Ectodermal cell (in vitro differentiated cells): ENCODE measurements around the gene TYRO3.

Experiments used
- H3K27ac ChIP-seq: 2 replicates; pipeline ENCODE4 v1.7.0; 2013; ENCODE audit warnings: mild to moderate bottlenecking, low read depth, low read length; ENCODE audit not compliant: insufficient read depth, poor library complexity, severe bottlenecking
- H3K27me3 ChIP-seq: 2 replicates; pipeline ENCODE4 v1.7.0; 2013; ENCODE audit warnings: mild to moderate bottlenecking, low read length; ENCODE audit not compliant: insufficient read depth, control insufficient read depth, poor library complexity, severe bottlenecking
- H3K36me3 ChIP-seq: one replicate; pipeline ENCODE4 v1.7.0; 2013; ENCODE audit warnings: low read length; ENCODE audit not compliant: control insufficient read depth, insufficient read depth
- H3K4me1 ChIP-seq: one replicate; pipeline ENCODE4 v1.7.0; 2013; ENCODE audit warnings: low read length; ENCODE audit not compliant: control insufficient read depth, insufficient read depth
- H3K4me3 ChIP-seq: 2 replicates; pipeline ENCODE4 v1.7.0; 2013; ENCODE audit warnings: low read depth, low read length, control low read depth; ENCODE audit not compliant: insufficient read depth
- H3K9me3 ChIP-seq: 2 replicates; pipeline ENCODE4 v1.7.0; 2013; ENCODE audit warnings: mild to moderate bottlenecking, low read length, moderate library complexity; ENCODE audit not compliant: control insufficient read depth
- WGBS, 2 experiments: methylation state at CpG; one replicate each; pipeline ENCODE4 v1.1.7; 2013; ENCODE audit warnings: missing lambda C conversion rate in 2 of 2; 5-methylcytosine and 5-hydroxymethylcytosine counted together

The TYRO3 gene

GRCh38 chr15:41553731-41554130 is 5.3 kb upstream of the TYRO3 start:
- no peak overlapping the region for H3K27ac ChIP-seq
- no peak overlapping the region for H3K4me3 ChIP-seq
- H3K4me1 ChIP-seq = no peaks in the 10 kb centered on the region
- no peaks in the 10 kb centered on the region for H3K9me3 ChIP-seq
- 93 to 100% methylated on average over 1 of the region's 1 CpG for WGBS, 2 experiments
- H3K36me3 ChIP-seq = no peaks in the 10 kb centered on the region
- no peaks in the 10 kb centered on the region for H3K27me3 ChIP-seq

GRCh38 chr15:41554343-41554742 is 4.7 kb upstream of the TYRO3 start:
- 88 to 92% methylated on average over 5 of the region's 5 CpGs for WGBS, 2 experiments
- H3K27ac ChIP-seq = no peak overlapping the region
- no peaks in the 10 kb centered on the region for H3K4me1 ChIP-seq
- no peaks in the 10 kb centered on the region for H3K27me3 ChIP-seq
- no peak overlapping the region for H3K4me3 ChIP-seq
- no peaks in the 10 kb centered on the region for H3K36me3 ChIP-seq
- no peaks in the 10 kb centered on the region for H3K9me3 ChIP-seq

GRCh38 chr15:41554915-41555314 is 4.1 kb upstream of the TYRO3 start:
- Histone ChIP-seq H3K36me3 (no peaks in the 10 kb centered on the region), H3K4me3 (no peak overlapping the region), H3K27ac (no peak overlapping the region), H3K27me3 (no peaks in the 10 kb centered on the region), H3K4me1 (no peaks in the 10 kb centered on the region), H3K9me3 (no peaks in the 10 kb centered on the region)
- WGBS, 2 experiments = 85 to 92% methylated on average over 3 of the region's 3 CpGs

GRCh38 chr15:41556677-41557076 is 2.3 kb upstream of the TYRO3 start:
- no peaks in the 10 kb centered on the region for H3K9me3 ChIP-seq
- H3K27me3 ChIP-seq = no peaks in the 10 kb centered on the region
- no peak overlapping the region for H3K4me3 ChIP-seq
- H3K27ac ChIP-seq = no peak overlapping the region
- H3K4me1 ChIP-seq = peaks cover 17% of the 10 kb centered on the region
- WGBS, 2 experiments = 88 to 94% methylated on average over 5 of the region's 5 CpGs
- H3K36me3 ChIP-seq = no peaks in the 10 kb centered on the region

- Histone ChIP-seq H3K27me3 (no peaks in the 10 kb centered on the region), H3K4me1 (peaks cover 28% of the 10 kb centered on the region), H3K27ac (no peak overlapping the region), H3K36me3 (no peaks in the 10 kb centered on the region), H3K4me3 (peak overlapping the region; percentile 72), H3K9me3 (no peaks in the 10 kb centered on the region)
- WGBS, 2 experiments = 7% methylated on average over 7 of the region's 7 CpGs
Observed at GRCh38 chr15:41557673-41558399, 1.2 kb upstream of the TYRO3 start.

GRCh38 chr15:41559239-41559782 is 299 bp downstream of the TYRO3 start:
- no peaks in the 10 kb centered on the region for H3K9me3 ChIP-seq
- 0% methylated on average over 60 of the region's 60 CpGs for WGBS, 2 experiments
- peaks cover 43% of the 10 kb centered on the region for H3K4me1 ChIP-seq
- no peak overlapping the region for H3K27ac ChIP-seq
- peak overlapping the region; percentile 72 for H3K4me3 ChIP-seq
- H3K36me3 ChIP-seq = peaks cover 5% of the 10 kb centered on the region
- no peaks in the 10 kb centered on the region for H3K27me3 ChIP-seq

GRCh38 chr15:41560572-41560874 is 1.5 kb downstream of the TYRO3 start:
- Histone ChIP-seq H3K27me3 (no peaks in the 10 kb centered on the region), H3K36me3 (peaks cover 5% of the 10 kb centered on the region), H3K27ac (no peak overlapping the region), H3K9me3 (no peaks in the 10 kb centered on the region), H3K4me3 (no peak overlapping the region), H3K4me1 (peaks cover 54% of the 10 kb centered on the region)
- 61 to 73% methylated on average over 2 of the region's 2 CpGs for WGBS, 2 experiments

- no peaks in the 10 kb centered on the region for H3K27me3 ChIP-seq
- H3K4me3 ChIP-seq = no peak overlapping the region
- peaks cover 5% of the 10 kb centered on the region for H3K36me3 ChIP-seq
- H3K27ac ChIP-seq = peak overlapping the region; percentile 86
- H3K9me3 ChIP-seq = no peaks in the 10 kb centered on the region
- WGBS, 2 experiments = 83 to 84% methylated on average over 16 of the region's 16 CpGs
- peaks cover 61% of the 10 kb centered on the region for H3K4me1 ChIP-seq
Observed at GRCh38 chr15:41561104-41561776, 2.2 kb downstream of the TYRO3 start.

GRCh38 chr15:41561777-41562145 is 2.7 kb downstream of the TYRO3 start:
- Histone ChIP-seq H3K4me3 (no peak overlapping the region), H3K27ac (peak overlapping the region; percentile 86), H3K4me1 (peaks cover 65% of the 10 kb centered on the region), H3K9me3 (no peaks in the 10 kb centered on the region), H3K27me3 (no peaks in the 10 kb centered on the region), H3K36me3 (peaks cover 5% of the 10 kb centered on the region)
- WGBS, 2 experiments = 31 to 33% methylated on average over 3 of the region's 3 CpGs

- H3K4me1 ChIP-seq = peaks cover 66% of the 10 kb centered on the region
- H3K9me3 ChIP-seq = no peaks in the 10 kb centered on the region
- no peak overlapping the region for H3K4me3 ChIP-seq
- no peaks in the 10 kb centered on the region for H3K27me3 ChIP-seq
- H3K36me3 ChIP-seq = peaks cover 5% of the 10 kb centered on the region
- peak overlapping the region; percentile 86 for H3K27ac ChIP-seq
- WGBS, 2 experiments = 42 to 45% methylated on average over 5 of the region's 5 CpGs
Observed at GRCh38 chr15:41562244-41562643, 3.2 kb downstream of the TYRO3 start.
